Ecto neural progenitor cell (in vitro differentiated cells): ENCODE data around the gene VPS9D1.
A peak's percentile ranks its signal among the peaks of the same experiment; 100 is the strongest.
"Not testable (repeated sequence)": the region's sequence is repeated elsewhere in the genome, so short reads cannot be mapped to it uniquely, and the experiment has no call there.

Source experiments
- DNase-seq: peaks from one replicate; pipeline ENCODE4 v3.0.0-alpha.2; 2018; ENCODE audit warnings: low spot score

VPS9D1 gene

DNA sequence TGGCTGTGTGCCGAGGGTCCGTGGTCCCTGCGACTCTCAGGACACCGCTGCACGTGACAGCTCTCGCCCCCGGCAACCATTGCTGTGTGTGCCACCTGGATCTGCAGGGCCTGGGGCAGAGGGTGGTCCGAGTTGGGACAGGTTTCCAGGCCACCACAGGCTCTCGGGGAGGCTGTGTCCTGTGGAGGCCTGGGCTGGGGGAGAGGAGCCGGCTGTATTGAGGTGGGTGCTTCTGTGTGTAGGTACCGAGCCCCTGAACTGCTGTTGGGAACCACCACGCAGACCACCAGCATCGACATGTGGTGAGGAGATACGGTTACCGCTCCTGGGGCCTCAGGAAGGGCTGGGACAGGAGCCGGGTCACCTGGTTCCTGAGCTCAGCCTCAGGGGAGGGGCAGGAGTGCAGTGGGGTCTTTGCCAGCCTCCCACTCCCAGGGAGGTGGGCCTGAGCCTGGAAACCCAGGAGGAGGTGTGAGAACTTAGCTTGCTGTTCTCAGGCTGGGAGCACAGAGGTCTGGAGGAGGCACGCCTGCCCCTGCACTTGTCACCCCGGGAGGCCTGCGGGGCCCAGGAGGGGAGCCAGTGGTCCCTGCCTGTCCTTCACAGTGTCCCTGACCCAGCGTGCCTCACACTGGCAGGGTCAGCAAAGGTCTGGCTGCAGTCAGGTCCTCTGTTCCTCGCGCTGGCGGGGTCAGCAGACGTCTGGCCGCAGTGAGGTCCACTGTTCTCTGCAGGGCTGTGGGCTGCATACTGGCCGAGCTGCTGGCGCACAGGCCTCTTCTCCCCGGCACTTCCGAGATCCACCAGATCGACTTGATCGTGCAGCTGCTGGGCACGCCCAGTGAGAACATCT lies 26.5 kb downstream of the VPS9D1 start:
- DNase-seq, result no peak

- no peak for DNase-seq
Measured at GRCh38 chr16:89693289-89693731, 27.4 kb downstream of the VPS9D1 start.

GRCh38 chr16:89691986-89692569 lies 28.6 kb downstream of the VPS9D1 start:
- no peak for DNase-seq

DNA sequence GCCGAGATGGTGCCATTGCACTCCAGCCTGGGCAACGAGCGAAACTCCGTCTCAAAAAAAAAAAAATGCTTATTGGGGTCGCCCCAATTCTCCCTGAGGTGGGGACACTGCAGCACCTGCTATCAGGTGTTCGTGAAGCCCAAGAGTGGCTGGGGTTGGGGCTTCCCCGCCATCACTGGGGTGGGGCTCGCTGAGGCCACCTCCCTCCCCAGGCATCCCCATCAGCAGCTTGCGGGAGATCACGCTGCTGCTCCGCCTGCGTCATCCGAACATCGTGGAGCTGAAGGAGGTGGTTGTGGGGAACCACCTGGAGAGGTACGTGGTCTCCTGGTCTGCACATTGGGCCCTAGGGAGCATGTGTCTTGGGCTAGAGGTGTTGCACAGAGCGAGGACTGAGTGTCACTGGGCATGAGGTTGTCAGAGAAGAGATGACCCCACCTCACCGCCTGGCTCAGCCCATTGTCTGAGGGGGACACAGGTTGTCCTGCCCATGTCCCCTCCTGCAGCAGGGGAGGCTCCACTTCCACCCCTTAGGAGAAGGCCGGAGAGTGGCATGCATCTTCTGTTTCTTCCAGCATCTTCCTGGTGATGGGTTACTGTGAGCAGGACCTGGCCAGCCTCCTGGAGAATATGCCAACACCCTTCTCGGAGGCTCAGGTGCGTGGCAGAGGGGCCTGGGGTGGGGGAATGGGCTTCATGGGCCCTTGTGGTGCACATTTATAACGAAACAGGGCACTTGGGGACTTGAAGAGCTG lies 29.3 kb downstream of the VPS9D1 start:
- no peak for DNase-seq

DNA sequence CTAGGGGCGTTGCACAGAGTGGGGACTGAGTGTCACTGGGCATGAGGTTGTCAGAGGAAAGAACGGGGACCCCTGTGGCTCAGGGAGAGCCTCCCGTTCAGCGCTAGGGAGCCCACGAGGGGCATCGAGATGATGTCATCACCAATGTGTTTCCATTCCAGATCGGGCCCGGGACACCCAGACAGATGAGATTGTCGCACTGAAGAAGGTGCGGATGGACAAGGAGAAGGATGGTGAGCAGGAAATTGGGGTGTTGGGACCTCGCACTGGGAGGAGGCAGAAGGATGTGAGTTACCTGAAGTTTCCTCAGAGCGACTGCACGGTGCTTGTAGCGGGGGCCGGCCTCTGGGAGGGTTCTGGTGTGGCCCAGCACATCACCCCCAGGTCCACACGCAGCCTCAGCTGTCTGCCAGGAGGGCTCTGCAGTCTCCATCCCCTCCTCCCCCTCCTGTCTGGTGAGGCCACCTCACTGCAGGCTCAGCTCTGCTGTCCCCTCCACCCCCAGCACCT lies 30.3 kb downstream of the VPS9D1 start:
- no peak for DNase-seq

- not testable (repeated sequence) for DNase-seq
Measured at GRCh38 chr16:89689621-89690020, 31.1 kb downstream of the VPS9D1 start.

GRCh38 chr16:89689142-89689541 lies 31.6 kb downstream of the VPS9D1 start:
- no peak for DNase-seq

- no peak for DNase-seq
Measured at GRCh38 chr16:89688395-89688794, 32.3 kb downstream of the VPS9D1 start.

DNA sequence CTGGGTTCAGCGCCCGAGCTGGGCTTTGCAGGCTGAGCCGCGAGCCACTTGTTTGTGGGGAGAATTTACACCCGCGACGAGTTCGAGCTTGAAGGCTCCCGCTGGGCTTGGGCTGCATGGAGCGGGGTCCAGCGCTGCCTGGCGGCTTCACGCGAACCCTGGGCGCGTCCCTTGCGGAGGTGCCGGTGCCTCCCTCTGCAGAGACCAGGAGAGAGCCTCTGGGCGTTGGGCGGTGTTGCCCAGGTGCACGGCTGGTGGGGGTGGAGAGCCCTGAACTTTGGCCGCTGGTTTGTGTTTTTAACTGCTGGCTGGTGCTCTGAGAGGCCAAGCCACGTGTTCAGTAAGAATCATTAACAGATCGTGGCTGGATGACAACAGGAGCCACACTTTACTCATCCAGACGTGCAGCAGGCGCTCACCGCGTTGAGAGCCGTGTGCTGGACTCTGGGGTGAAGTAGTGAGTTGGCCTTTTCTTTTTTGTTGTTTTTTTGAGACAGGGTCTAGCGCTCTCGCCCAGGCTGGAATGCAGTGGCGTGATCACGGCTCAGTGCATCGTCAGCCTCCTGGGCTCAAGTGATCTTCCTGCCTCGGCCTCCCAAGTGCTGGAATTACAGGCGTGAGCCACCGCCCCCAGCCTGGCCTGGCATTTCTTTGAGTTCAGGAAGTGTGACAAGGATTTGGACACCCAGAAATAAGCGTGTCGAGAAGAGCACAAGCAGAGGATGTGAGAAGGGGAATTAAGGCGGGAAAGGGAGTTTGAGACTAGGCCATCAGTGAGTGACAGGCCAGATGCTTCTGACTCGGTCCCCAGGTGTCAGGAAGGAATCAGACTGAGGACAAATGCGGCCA lies 33.4 kb downstream of the VPS9D1 start:
- DNase-seq, result no peak

DNA sequence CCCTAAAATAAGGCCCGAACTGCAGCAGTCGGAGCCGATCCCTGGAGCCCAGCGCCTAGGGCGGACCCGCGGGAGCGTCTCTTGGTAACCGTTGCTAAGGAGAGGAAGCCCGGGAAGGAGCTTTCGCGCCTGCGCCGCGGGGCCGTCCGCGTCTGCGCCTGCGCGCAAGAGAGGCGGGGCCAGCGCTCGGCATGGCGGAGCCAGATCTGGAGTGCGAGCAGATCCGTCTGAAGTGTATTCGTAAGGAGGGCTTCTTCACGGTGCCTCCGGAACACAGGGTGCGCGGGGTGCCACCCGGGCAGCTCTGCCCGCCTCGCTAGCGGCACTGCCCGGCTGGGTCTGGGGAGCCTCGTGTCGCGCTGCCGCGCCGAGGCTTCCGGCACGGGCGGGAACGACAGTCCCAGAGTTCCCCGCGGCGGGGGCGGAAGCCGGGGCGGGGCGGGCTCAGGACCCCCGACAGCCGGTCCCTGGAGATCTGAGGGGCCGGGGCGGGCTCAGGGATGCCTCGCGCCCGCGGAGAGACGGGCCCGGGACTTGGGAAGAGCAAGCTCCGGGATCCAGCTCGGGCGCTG lies 34.1 kb downstream of the VPS9D1 start, which contains the start of gene CDK10:
Gene CDK10 (plus strand): TSS at position 170 of the 572 bp plus-strand sequence. CDS start 22 bp downstream, at position 192.
- peak; percentile 95 for DNase-seq

- no peak for DNase-seq
Measured at GRCh38 chr16:89685916-89686315, 34.8 kb downstream of the VPS9D1 start.

DNA sequence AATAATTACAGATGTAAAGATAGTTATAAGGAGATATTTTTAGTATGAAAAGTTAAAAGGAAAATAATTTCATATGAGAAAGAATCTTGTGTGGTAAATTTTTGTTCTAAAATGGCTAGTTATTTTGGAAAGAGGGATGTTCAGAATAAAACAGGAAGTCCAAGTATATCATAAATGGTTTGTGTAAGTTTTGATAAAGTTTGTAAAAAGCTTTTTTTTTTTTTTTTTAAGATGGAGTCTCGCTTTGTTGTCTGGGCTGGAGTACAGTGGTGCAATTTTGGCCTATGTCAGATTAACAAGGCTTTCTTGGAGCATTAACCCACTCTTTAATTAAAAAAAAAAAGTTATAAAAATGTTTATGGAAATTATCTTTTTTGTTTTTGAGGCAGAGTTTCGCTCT lies 42.4 kb downstream of the VPS9D1 start:
- no peak for DNase-seq

- no peak for DNase-seq
Measured at GRCh38 chr16:89672177-89672941, 48.3 kb downstream of the VPS9D1 start.

GRCh38 chr16:89671565-89671964 lies 49.1 kb downstream of the VPS9D1 start:
- DNase-seq, result not testable (repeated sequence)

GRCh38 chr16:89670496-89671431 lies 49.9 kb downstream of the VPS9D1 start:
- DNase-seq, result no peak

- no peak for DNase-seq
Measured at GRCh38 chr16:89669755-89670154, 50.9 kb downstream of the VPS9D1 start.

DNA sequence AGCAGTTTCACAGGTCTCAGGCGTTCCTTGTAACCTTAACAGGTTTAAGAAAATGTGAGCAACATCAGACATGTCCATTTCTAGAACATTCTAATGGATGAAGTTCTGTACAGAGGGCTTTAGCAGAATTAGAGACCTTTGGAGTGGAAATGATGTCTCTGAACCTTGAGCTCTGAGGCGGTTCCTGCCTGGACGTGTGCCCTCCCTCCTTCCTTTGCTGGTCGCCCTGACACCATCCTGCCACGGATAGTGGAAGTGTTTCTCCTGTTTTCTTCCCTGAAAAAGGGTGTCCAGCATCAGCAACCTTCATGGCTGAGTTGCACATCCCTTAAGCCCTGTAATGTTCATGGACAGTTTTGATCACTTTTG lies 51.9 kb downstream of the VPS9D1 start:
- DNase-seq, result no peak

DNA sequence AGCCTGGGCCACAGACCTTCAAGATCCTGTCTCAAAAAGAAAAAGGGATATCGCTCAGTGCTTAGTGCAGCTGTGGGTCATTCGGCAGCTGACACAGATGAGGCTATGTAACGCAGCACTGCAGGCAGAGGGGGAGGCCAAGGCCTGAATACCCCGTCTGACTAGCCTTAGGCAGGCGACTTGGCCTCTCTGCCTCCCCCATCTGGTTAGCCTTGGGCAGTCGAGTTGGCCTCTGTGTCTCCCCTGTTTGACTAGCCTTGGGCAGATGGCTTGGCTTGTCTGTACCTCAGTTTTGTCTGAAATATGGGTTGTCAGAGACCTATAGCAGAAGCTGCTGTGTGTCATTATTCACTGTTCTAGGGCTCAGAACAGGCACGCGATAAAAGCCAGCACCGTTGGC lies 53.1 kb downstream of the VPS9D1 start:
- DNase-seq, result no peak

DNA sequence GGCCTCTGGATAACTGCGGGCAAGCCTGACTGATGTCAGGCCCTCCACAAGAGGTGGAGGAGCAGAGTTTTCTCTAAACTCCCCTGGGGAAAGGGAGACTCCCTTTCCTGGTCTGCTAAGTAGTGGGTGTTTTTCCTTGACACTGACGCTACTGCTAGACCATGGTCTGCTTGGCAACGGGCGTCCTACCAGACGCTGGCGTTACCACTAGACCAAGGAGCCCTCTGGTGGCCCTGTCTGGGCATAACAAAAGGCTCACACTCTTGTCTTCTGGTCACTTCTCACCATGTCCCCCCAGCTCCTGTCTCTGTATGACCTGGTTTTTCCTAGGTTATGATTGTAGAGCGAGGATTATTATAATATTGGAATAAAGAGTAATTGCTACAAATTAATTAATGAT lies 53.7 kb downstream of the VPS9D1 start:
- DNase-seq, result not testable (repeated sequence)
